OCI-LY7 (cell line): ENCODE measurements around the gene NR2C2AP.

ENCODE experiments used
- CTCF ChIP-seq: fragments of 200-600 bp; sonication (generic); conservative IDR thresholded peaks from 2 replicates; pipeline ENCODE4 v1.5.1; 2014; ENCODE audit warnings: mild to moderate bottlenecking, antibody characterized with exemption, low read length, moderate library complexity, mixed read lengths
- EZH2phosphoT487 ChIP-seq: fragments of 200-600 bp; sonication (generic); IDR thresholded peaks from 2 replicates; pipeline ENCODE4 v1.6.1; 2018; ENCODE audit warnings: low read depth, borderline replicate concordance, mild to moderate bottlenecking, mixed run types, antibody characterized with exemption, low read length, moderate library complexity, mixed read lengths

- TF ChIP-seq CTCF (no peak), EZH2phosphoT487 (no peak)
Observed at GRCh38 chr19:19170053-19170872, 33.0 kb downstream of the NR2C2AP start, which contains the start of gene MEF2B.
